ENCODE data around the gene SLC44A1.

Gene SLC44A1

DNA sequence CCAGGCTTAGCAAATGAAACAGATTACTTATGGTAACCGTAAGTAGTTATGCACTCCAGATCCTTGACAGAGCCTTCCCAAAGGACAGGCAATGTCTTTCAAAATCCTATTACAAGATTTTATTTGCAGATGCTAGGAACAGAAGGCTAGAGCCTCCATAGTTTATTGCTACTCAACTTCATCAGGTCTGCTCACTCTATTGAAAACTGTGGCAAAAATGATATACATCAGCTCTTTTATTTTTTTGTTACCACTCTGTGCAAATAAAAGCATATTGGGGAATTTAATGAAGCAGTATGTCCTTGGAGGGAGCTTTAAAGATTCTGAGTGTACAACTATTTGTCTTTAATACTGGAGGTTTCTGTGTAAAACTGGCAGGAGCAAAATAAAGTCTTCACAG, 46.5 kb downstream of the SLC44A1 start:
- 0 out of 2 replicates have a peak overlapping the region, but pooled peaks have one; percentile 21 for H3K27ac ChIP-seq (replicated peaks)
- DNase-seq (ENCODE audit: low read depth in 1 of 2, low spot score in 1 of 2): no peak
- TF ChIP-seq GABPA (IDR thresholded peaks at IDR 0.05; ENCODE audit: low read depth): no peak
- TF ChIP-seq, protein P1, sequence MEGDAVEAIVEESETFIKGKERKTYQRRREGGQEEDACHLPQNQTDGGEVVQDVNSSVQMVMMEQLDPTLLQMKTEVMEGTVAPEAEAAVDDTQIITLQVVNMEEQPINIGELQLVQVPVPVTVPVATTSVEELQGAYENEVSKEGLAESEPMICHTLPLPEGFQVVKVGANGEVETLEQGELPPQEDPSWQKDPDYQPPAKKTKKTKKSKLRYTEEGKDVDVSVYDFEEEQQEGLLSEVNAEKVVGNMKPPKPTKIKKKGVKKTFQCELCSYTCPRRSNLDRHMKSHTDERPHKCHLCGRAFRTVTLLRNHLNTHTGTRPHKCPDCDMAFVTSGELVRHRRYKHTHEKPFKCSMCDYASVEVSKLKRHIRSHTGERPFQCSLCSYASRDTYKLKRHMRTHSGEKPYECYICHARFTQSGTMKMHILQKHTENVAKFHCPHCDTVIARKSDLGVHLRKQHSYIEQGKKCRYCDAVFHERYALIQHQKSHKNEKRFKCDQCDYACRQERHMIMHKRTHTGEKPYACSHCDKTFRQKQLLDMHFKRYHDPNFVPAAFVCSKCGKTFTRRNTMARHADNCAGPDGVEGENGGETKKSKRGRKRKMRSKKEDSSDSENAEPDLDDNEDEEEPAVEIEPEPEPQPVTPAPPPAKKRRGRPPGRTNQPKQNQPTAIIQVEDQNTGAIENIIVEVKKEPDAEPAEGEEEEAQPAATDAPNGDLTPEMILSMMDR (IDR thresholded peaks at IDR 0.05; ENCODE audit: insufficient read depth, low read length): no peak
- H3K4me3 ChIP-seq (replicated peaks; ENCODE audit: insufficient read depth, low read length): no peak overlapping the region
- H3K27me3 ChIP-seq (ENCODE audit: insufficient read depth, poor library complexity, severe bottlenecking): no peaks in the 10 kb centered on the region

DNA sequence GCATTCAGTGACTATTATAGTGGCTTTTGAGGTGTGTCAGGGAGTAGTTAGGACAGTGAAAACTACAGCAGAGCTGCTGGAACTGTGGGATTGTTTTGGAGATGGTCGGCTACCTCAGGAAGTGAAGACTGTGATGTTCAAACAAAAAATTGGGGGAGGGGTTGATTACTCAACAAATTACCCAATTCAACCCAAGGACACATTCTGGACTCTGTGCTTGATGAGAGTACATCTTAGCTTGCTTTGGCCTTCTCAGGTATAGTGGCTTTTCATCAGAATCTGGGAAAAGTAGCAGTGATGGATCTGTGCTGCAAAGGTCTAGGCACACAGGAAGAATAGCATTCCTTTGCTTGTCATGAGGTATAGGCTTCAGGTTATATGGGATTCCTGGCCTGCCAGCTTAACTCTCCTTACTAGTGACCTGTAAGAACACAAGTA, 47.0 kb downstream of the SLC44A1 start:
- Histone ChIP-seq H3K4me3 (replicated peaks; ENCODE audit: insufficient read depth, low read length) (no peak overlapping the region), H3K27ac (replicated peaks) (0 out of 2 replicates have a peak overlapping the region, but pooled peaks have one; percentile 16), H3K27me3 (ENCODE audit: insufficient read depth, poor library complexity, severe bottlenecking) (no peaks in the 10 kb centered on the region)
- DNase-seq (ENCODE audit: low read depth in 1 of 2, low spot score in 1 of 2): peak in 1 of 2 experiments; percentile 43
- TF ChIP-seq POLR2AphosphoS5 (IDR thresholded peaks at IDR 0.05; ENCODE audit: low read depth): no peak
- TF ChIP-seq GABPA (IDR thresholded peaks at IDR 0.05; ENCODE audit: low read depth): no peak
- TF ChIP-seq, protein P1 (IDR thresholded peaks at IDR 0.05; ENCODE audit: insufficient read depth, low read length): no peak
- TF ChIP-seq SPI1 (IDR thresholded peaks at IDR 0.05; ENCODE audit: borderline replicate concordance, low read depth): no peak
- TF ChIP-seq, protein P2, sequence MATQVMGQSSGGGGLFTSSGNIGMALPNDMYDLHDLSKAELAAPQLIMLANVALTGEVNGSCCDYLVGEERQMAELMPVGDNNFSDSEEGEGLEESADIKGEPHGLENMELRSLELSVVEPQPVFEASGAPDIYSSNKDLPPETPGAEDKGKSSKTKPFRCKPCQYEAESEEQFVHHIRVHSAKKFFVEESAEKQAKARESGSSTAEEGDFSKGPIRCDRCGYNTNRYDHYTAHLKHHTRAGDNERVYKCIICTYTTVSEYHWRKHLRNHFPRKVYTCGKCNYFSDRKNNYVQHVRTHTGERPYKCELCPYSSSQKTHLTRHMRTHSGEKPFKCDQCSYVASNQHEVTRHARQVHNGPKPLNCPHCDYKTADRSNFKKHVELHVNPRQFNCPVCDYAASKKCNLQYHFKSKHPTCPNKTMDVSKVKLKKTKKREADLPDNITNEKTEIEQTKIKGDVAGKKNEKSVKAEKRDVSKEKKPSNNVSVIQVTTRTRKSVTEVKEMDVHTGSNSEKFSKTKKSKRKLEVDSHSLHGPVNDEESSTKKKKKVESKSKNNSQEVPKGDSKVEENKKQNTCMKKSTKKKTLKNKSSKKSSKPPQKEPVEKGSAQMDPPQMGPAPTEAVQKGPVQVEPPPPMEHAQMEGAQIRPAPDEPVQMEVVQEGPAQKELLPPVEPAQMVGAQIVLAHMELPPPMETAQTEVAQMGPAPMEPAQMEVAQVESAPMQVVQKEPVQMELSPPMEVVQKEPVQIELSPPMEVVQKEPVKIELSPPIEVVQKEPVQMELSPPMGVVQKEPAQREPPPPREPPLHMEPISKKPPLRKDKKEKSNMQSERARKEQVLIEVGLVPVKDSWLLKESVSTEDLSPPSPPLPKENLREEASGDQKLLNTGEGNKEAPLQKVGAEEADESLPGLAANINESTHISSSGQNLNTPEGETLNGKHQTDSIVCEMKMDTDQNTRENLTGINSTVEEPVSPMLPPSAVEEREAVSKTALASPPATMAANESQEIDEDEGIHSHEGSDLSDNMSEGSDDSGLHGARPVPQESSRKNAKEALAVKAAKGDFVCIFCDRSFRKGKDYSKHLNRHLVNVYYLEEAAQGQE (IDR thresholded peaks at IDR 0.05; ENCODE audit: insufficient replicate concordance, low read depth): no peak

DNA sequence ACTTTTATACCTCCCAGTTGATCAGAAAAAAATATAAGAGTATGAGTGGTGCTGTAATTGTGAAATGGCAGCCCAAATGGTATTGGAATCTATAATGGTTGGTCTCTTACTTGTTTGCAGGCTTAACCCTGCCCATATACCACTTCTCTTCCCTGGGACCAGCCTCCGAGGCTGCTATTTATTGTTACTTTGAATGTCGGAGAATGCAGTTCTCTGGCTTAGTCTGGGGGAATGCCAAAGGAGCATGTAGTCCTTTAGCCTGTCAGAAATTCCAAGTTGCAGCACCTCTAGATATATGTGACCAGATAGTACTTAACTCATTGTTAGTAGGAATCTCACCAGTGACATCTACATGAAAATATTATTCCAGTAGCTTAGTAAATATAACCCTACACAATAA, 47.5 kb downstream of the SLC44A1 start:
- no peaks in the 10 kb centered on the region for H3K27me3 ChIP-seq (ENCODE audit: insufficient read depth, poor library complexity, severe bottlenecking)
- TF ChIP-seq, protein P1 (IDR thresholded peaks at IDR 0.05; ENCODE audit: insufficient read depth, low read length): no peak
- TF ChIP-seq POLR2AphosphoS5 (IDR thresholded peaks at IDR 0.05; ENCODE audit: low read depth): no peak
- TF ChIP-seq, protein P2 (IDR thresholded peaks at IDR 0.05; ENCODE audit: insufficient replicate concordance, low read depth): no peak
- TF ChIP-seq SPI1 (IDR thresholded peaks at IDR 0.05; ENCODE audit: borderline replicate concordance, low read depth): no peak
- no peak for TF ChIP-seq GABPA (IDR thresholded peaks at IDR 0.05; ENCODE audit: low read depth)
- no peak overlapping the region for H3K27ac ChIP-seq (replicated peaks)
- DNase-seq (ENCODE audit: low read depth in 1 of 2, low spot score in 1 of 2): no peak
- H3K4me3 ChIP-seq (replicated peaks; ENCODE audit: insufficient read depth, low read length): no peak overlapping the region

GRCh38 chr9:105293408-105293807, 49.0 kb downstream of the SLC44A1 start:
- TF ChIP-seq POLR2AphosphoS5 (IDR thresholded peaks at IDR 0.05; ENCODE audit: low read depth) (no peak), SPI1 (IDR thresholded peaks at IDR 0.05; ENCODE audit: borderline replicate concordance, low read depth) (no peak), GABPA (IDR thresholded peaks at IDR 0.05; ENCODE audit: low read depth) (no peak)
- TF ChIP-seq, protein P1 (IDR thresholded peaks at IDR 0.05; ENCODE audit: insufficient read depth, low read length): no peak
- TF ChIP-seq, protein P2 (IDR thresholded peaks at IDR 0.05; ENCODE audit: insufficient replicate concordance, low read depth): no peak
- DNase-seq (ENCODE audit: low read depth in 1 of 2, low spot score in 1 of 2): no peak
- Histone ChIP-seq H3K27me3 (ENCODE audit: insufficient read depth, poor library complexity, severe bottlenecking) (no peaks in the 10 kb centered on the region), H3K27ac (replicated peaks) (no peak overlapping the region), H3K4me3 (replicated peaks; ENCODE audit: insufficient read depth, low read length) (no peak overlapping the region)
